Measurements from ENCODE around the gene EIPR1.

The EIPR1 gene

DNA sequence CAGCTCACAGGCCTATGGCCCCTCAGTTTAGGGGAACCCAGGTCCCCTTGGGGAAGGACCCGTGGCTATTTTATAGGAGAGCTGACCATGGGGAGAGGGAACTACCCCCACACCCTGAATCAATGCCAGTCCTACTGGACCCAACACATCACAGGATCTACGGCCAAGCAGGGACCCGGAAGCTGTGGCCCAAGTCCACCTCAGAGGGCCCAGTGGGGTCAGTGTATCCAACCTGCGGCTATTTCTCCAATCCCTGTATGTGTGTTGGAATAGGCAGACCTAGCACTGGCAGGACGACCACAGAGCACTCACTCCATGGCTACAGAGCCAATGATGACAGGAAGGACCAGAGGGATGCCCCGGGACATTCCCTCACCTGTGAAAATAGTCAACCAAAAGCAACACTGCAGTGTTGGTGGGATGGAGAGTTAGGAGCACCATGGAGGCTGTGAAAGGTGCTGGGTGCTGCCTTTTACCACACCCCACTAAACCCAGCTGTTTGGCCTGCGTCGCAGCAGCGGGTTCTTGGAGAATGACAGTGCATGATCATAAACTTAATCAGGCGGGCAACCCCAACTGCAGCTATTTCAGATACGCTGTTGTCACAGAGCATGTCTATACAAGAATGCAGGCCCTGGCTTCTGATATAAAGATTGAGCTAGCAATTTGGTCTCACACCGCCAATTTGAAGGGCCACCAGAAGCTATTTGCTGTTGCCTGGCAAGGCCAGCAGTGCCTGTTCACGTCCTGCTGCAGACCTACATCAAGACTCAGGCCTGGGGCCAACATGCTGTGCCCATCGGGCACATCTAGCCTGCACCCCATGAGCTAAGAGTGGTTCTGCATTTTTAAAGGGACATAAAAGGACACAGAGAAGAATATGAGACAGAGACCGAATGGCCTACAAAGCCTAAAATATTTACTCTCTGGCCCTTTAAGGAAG, 110.4 kb downstream of the EIPR1 start:
- Histone ChIP-seq H3K4me2 (ENCODE audit: low read length) (no peak overlapping the region), H3K9me3 (replicated peaks; ENCODE audit: low read length) (no peaks in the 10 kb centered on the region), H3K36me3 (ENCODE audit: insufficient read depth, low read length) (peaks cover 7% of the 10 kb centered on the region), H3K4me3 (ENCODE audit: low read length) (no peak overlapping the region), H3K9ac (ENCODE audit: low read depth, low read length) (no peak overlapping the region), H3K4me1 (ENCODE audit: control insufficient read depth, insufficient read depth, low read length) (no peaks in the 10 kb centered on the region), H3K27me3 (ENCODE audit: control insufficient read depth, insufficient read depth, low read length) (no peaks in the 10 kb centered on the region)

DNA sequence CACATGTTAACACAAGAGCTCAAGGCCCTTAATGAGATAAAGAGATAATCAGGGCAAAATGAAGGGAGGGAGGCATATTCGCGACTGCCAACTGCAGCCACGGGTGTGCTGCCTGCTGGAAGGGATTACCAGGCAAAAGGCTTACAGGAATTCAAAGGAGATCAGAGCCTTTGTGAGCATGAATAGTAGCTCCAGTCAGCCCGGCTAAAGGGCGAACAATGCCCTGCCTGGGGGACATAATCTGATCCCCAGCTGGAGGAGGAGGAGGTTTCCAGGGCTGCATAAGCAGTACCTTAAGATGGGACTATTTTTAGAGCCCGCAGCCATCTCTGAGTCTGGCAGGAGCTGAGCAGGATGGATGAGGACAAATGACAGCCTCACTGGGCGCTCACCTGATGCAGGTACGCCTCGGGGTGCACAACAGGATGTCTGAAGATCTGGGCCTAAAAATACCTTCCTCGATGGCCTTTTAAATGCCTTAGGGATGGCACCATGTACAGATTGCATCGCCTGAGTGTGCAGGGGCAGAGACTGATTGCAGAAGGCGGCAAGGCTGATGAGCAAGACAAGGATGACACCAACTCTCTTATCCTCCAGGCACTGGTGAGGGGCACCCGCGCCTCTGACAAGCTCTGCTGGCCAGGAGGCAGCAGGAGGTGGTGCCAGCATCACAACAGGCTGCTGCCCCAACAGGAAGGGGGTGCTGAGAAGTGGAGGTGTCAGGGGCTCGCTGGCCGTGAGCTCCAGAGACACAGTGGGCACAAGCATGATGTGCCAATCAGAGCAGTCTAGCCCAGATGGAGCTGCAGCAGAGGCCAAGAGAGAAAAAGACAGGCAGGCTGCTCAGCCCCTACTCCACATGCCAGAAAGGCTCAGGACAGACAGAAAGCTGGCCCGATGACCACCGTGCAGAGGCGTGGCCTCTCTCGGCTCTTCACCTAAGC, 111.4 kb downstream of the EIPR1 start:
- Histone ChIP-seq H3K4me3 (ENCODE audit: low read length) (no peak overlapping the region), H3K27me3 (ENCODE audit: control insufficient read depth, insufficient read depth, low read length) (no peaks in the 10 kb centered on the region), H3K4me2 (ENCODE audit: low read length) (no peak overlapping the region), H3K4me1 (ENCODE audit: control insufficient read depth, insufficient read depth, low read length) (no peaks in the 10 kb centered on the region), H3K9ac (ENCODE audit: low read depth, low read length) (no peak overlapping the region), H3K36me3 (ENCODE audit: insufficient read depth, low read length) (peaks cover 7% of the 10 kb centered on the region), H3K9me3 (replicated peaks; ENCODE audit: low read length) (no peaks in the 10 kb centered on the region)

DNA sequence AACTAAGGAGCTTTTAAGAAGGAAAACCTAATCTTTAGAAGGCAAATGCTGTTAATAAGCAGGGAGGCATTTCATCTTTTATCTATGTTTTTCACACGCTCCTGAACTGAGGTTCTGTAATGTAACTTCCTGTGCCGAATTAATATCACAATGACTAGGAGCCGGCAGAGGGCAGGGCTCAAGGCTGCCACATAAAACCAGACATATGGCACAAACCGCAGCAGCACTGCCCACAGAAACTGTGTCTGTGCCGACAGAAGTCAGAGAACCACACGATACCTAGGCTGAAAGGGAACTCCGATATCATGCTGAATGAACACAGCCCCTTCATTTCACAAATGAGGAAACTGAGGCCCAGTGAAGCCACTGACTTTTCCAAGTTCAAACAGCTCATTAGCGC, 112.1 kb downstream of the EIPR1 start:
- Histone ChIP-seq H3K4me2 (ENCODE audit: low read length) (no peak overlapping the region), H3K27me3 (ENCODE audit: control insufficient read depth, insufficient read depth, low read length) (no peaks in the 10 kb centered on the region), H3K9me3 (replicated peaks; ENCODE audit: low read length) (no peaks in the 10 kb centered on the region), H3K4me1 (ENCODE audit: control insufficient read depth, insufficient read depth, low read length) (no peaks in the 10 kb centered on the region), H3K36me3 (ENCODE audit: insufficient read depth, low read length) (peaks cover 7% of the 10 kb centered on the region), H3K4me3 (ENCODE audit: low read length) (no peak overlapping the region), H3K9ac (ENCODE audit: low read depth, low read length) (no peak overlapping the region)

DNA sequence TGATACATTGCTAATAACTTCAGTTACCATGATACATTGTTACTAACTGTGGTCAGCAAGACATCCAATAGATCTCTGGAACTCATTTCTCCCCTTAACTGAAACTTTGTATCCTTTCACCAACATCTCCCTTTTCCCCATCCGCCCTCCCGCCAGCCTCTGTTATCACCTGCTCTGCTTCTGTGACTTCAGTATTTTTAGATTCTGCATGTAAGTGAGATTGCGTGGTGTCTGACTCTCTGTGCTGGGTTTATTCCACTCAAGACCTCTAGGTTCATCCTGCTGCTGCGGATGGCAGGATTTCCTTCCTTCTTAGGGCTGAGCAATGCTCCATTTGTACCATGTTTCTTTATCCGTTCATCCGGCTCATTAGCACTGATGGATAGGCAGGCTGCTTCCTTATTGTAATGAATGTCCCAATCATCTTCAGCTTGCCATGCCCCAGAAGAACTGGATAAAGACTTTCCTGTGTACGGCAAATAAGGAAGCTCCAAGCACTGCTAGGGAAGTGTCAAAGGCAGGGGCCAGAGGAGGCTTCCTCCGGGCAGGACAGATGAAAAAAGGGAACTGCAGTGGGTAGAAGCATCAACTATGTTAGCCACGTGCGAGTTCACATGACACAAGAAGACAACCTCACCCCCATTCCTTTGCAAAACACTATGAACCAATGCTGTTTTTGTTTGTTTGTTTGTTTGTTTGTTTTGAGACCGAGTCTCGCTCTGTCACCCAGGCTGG, 113.4 kb downstream of the EIPR1 start:
- Histone ChIP-seq H3K9me3 (replicated peaks; ENCODE audit: low read length) (no peaks in the 10 kb centered on the region), H3K4me3 (ENCODE audit: low read length) (no peak overlapping the region), H3K36me3 (ENCODE audit: insufficient read depth, low read length) (no peaks in the 10 kb centered on the region), H3K4me2 (ENCODE audit: low read length) (no peak overlapping the region), H3K4me1 (ENCODE audit: control insufficient read depth, insufficient read depth, low read length) (no peaks in the 10 kb centered on the region), H3K9ac (ENCODE audit: low read depth, low read length) (no peak overlapping the region), H3K27me3 (ENCODE audit: control insufficient read depth, insufficient read depth, low read length) (no peaks in the 10 kb centered on the region)

DNA sequence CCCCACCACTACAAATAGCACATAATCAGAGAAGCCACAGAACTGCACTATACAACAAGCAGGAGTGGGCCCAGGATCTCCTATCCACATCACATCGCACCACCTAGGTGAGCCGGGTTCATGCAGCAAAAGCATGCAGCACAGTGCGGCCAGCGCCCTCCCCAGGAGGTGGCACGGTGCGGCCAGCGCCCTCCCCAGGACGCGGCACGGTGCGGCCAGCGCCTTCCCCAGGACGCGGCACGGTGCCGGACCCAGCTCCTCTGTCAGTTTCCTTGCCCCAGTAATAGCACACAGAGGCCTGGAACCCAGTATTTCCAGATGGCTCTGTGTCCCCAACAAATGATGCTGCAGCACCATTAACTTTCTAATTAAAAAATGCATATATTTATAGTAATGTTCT, 114.1 kb downstream of the EIPR1 start:
- no peaks in the 10 kb centered on the region for H3K4me1 ChIP-seq (ENCODE audit: control insufficient read depth, insufficient read depth, low read length)
- H3K9ac ChIP-seq (ENCODE audit: low read depth, low read length) = no peak overlapping the region
- H3K9me3 ChIP-seq (replicated peaks; ENCODE audit: low read length) = no peaks in the 10 kb centered on the region
- no peaks in the 10 kb centered on the region for H3K27me3 ChIP-seq (ENCODE audit: control insufficient read depth, insufficient read depth, low read length)
- H3K36me3 ChIP-seq (ENCODE audit: insufficient read depth, low read length) = no peaks in the 10 kb centered on the region
- H3K4me2 ChIP-seq (ENCODE audit: low read length) = no peak overlapping the region
- H3K4me3 ChIP-seq (ENCODE audit: low read length) = no peak overlapping the region

DNA sequence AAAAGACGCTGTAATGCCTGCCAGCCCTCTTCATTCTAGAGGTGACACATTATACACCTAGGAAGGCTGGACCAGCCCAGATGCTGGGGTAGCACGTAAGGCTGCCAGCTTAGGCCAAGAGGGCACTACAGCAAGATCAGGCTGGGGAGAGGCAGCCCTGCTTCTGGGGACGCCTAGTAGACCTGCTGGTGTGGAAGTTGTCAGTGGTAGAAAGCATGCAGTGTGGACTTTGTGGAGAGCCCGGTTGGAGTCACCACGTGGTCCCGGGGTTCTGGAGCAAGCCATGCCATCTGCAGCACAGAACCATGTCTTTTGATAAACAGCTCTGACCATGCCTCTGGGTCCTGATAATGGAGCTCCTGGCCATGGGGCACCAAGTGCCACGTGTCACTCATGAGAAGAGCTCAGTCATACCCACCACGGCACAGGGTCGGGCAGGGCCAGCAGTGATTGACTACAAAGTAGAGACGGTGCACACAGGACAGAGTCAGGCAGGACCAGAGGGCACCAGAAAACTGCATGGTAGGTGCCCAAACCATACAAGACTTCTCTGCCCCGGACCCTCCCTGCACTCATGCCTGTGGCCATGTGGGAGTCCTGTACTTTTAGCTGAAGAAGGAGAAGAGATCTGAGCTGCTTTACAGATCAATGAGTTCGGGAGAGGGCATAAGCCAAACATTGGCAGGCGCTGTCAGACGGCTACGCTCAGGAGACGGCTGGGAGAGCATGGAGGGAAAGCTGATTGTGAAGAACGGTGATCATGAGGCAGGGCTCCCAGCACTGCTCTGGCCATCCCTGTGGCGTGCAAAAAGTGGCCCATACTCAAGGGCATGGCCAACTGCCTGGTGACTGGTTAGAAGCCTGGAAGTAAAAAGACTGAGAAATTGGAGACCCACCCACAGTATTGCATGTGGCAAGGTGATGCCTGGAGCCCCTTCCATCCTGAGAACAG, 114.9 kb downstream of the EIPR1 start:
- no peak overlapping the region for H3K9ac ChIP-seq (ENCODE audit: low read depth, low read length)
- H3K9me3 ChIP-seq (replicated peaks; ENCODE audit: low read length) = no peaks in the 10 kb centered on the region
- H3K4me1 ChIP-seq (ENCODE audit: control insufficient read depth, insufficient read depth, low read length) = no peaks in the 10 kb centered on the region

DNA sequence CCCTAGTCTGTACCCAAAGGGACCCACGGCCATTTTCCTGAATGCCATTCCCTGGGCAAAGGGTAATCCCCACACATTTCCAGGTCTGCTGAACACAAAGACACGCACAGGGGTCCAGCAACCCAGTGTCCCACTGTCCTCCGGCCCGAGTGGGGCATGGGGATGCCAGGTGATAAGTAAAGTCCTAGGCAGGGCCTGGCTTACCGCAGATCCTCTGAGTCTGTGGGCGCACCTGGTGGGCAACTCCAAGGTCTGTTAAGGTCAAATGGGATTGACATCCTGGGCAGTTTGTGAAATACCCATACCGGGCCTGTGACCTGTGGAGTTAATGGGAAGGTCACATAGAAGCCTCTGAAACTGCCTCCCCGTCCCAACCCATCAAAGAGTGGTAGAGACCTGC, 116.1 kb downstream of the EIPR1 start:
- Histone ChIP-seq H3K4me2 (ENCODE audit: low read length) (no peak overlapping the region), H3K4me1 (ENCODE audit: control insufficient read depth, insufficient read depth, low read length) (no peaks in the 10 kb centered on the region), H3K9ac (ENCODE audit: low read depth, low read length) (no peak overlapping the region), H3K27me3 (ENCODE audit: control insufficient read depth, insufficient read depth, low read length) (no peaks in the 10 kb centered on the region), H3K36me3 (ENCODE audit: insufficient read depth, low read length) (no peaks in the 10 kb centered on the region), H3K9me3 (replicated peaks; ENCODE audit: low read length) (no peaks in the 10 kb centered on the region), H3K4me3 (ENCODE audit: low read length) (no peak overlapping the region)

More for the DNA sequence above, 114.9 kb downstream of the EIPR1 start:
- H3K27me3 ChIP-seq (ENCODE audit: control insufficient read depth, insufficient read depth, low read length) = no peaks in the 10 kb centered on the region
- no peak overlapping the region for H3K4me3 ChIP-seq (ENCODE audit: low read length)
- H3K4me2 ChIP-seq (ENCODE audit: low read length) = no peak overlapping the region
- H3K36me3 ChIP-seq (ENCODE audit: insufficient read depth, low read length) = no peaks in the 10 kb centered on the region

DNA sequence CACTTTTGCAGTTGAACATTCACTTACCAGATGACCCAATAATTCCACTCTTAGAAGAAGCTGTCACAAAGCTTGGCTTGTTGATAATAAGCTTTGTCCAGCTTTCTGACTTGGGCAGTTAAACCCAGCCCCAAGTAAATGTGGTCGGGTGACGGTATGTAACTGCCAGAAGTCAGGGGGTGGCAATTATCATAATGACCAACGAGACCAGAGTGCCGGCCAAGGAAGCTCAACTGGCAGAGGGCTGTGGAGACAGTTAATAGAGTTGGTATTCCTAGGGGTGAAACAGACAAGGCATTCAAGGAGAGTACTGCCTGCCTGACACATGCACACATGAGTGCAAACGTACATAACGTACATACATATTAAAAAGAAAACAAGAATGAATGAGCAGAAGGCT, 116.7 kb downstream of the EIPR1 start:
- no peaks in the 10 kb centered on the region for H3K36me3 ChIP-seq (ENCODE audit: insufficient read depth, low read length)
- H3K9me3 ChIP-seq (replicated peaks; ENCODE audit: low read length) = no peaks in the 10 kb centered on the region
- no peak overlapping the region for H3K9ac ChIP-seq (ENCODE audit: low read depth, low read length)
- no peak overlapping the region for H3K4me2 ChIP-seq (ENCODE audit: low read length)
- H3K4me3 ChIP-seq (ENCODE audit: low read length) = no peak overlapping the region
- H3K4me1 ChIP-seq (ENCODE audit: control insufficient read depth, insufficient read depth, low read length) = no peaks in the 10 kb centered on the region
- H3K27me3 ChIP-seq (ENCODE audit: control insufficient read depth, insufficient read depth, low read length) = no peaks in the 10 kb centered on the region

DNA sequence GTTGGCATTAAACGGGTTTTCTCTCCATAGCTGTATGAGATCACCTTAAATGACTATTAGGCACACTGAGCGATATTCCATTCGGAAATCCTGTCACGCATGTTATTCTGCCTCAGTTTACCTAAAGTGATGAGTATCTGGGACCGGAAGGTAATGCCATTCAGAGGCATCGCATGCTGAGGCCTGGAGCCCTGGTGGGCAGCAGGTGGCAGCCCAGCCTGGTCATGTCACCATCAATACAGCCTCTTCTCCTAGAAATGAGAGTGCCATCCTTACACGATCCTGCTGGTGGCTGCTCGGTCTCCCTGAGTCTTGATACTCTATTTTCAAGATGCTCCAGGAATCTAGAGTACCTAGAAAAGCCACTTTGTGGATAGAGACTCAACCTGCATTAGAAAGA, 119.8 kb downstream of the EIPR1 start:
- H3K36me3 ChIP-seq (ENCODE audit: insufficient read depth, low read length) = no peaks in the 10 kb centered on the region
- H3K4me2 ChIP-seq (ENCODE audit: low read length) = no peak overlapping the region
- H3K4me3 ChIP-seq (ENCODE audit: low read length) = no peak overlapping the region
- no peaks in the 10 kb centered on the region for H3K4me1 ChIP-seq (ENCODE audit: control insufficient read depth, insufficient read depth, low read length)
- H3K9me3 ChIP-seq (replicated peaks; ENCODE audit: low read length) = no peaks in the 10 kb centered on the region
- no peak overlapping the region for H3K9ac ChIP-seq (ENCODE audit: low read depth, low read length)
- H3K27me3 ChIP-seq (ENCODE audit: control insufficient read depth, insufficient read depth, low read length) = no peaks in the 10 kb centered on the region

DNA sequence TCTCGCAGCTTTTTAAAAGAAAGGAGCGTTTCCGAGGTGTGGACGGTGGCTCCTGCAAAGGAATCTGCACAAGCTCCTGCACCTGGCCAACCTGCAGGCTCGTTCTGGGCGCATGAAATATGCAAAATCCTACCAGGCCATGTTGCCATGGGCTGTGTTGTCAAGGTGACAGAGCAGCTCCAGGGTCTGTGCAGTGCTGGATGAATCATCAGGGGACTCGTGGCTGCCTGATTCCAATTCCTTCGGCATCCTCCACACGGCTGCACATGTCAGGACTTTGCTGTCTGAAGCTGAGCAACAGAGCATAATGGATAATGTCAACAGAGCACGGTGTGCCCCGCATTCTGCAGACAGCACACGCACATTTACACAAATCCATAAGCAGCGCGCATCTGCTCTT, 120.5 kb downstream of the EIPR1 start:
- no peak overlapping the region for H3K4me2 ChIP-seq (ENCODE audit: low read length)
- H3K36me3 ChIP-seq (ENCODE audit: insufficient read depth, low read length) = no peaks in the 10 kb centered on the region
- H3K9me3 ChIP-seq (replicated peaks; ENCODE audit: low read length) = no peaks in the 10 kb centered on the region
- H3K4me1 ChIP-seq (ENCODE audit: control insufficient read depth, insufficient read depth, low read length) = no peaks in the 10 kb centered on the region
- H3K27me3 ChIP-seq (ENCODE audit: control insufficient read depth, insufficient read depth, low read length) = no peaks in the 10 kb centered on the region
- no peak overlapping the region for H3K4me3 ChIP-seq (ENCODE audit: low read length)
- no peak overlapping the region for H3K9ac ChIP-seq (ENCODE audit: low read depth, low read length)
